Vagina (tissue), 2 donors: ENCODE data around the gene SERPINB5. TPM values are rescaled to one million over a fixed set of nuclear protein-coding genes. Genes with fewer than 3 reads are reported as not detected.

ENCODE experiments used
- DNase-seq, 2 donors: peaks; one replicate each; pipeline ENCODE4 v3.0.0-alpha.2; 2017; ENCODE audit errors: extremely low spot score in 2 of 2
- H3K27ac ChIP-seq: fragments of 200-600 bp; sonication (generic); one replicate; pipeline ENCODE4 v1.5.1; 2019
- H3K27me3 ChIP-seq: fragments of 200-600 bp; sonication (generic); one replicate; pipeline ENCODE4 v1.5.1; 2019
- H3K36me3 ChIP-seq, 2 donors: fragments of 200-600 bp; sonication (generic); one replicate each; pipeline ENCODE4 v1.5.1; 2017 to 2019
- H3K4me1 ChIP-seq: fragments of 200-600 bp; sonication (generic); one replicate; pipeline ENCODE4 v1.5.1; 2019
- H3K4me3 ChIP-seq, 2 donors: fragments of 200-600 bp; sonication (generic); 1 replicate in 1 of 2; 2 replicates in 1 of 2; pipeline ENCODE4 v1.5.1; 2016 to 2019
- H3K9me3 ChIP-seq: fragments of 200-600 bp; sonication (generic); one replicate; pipeline ENCODE4 v1.5.1; 2019
- CTCF ChIP-seq, 3 experiments: fragments of 450-650 bp in 2 of 3; fragments of 200-600 bp in 1 of 3; sonication (generic) in 1 of 3; IDR thresholded peaks; one replicate each; pipeline ENCODE4 v1.5.1; 2017 to 2019; ENCODE audit warnings: antibody characterized with exemption in 3 of 3, mild to moderate bottlenecking in 2 of 3, moderate library complexity in 2 of 3
- POLR2A ChIP-seq, 2 donors: fragments of 450-650 bp; IDR thresholded peaks; one replicate each; pipeline ENCODE4 v1.6.1; 2017; ENCODE audit warnings: antibody characterized with exemption in 2 of 2, mild to moderate bottlenecking in 2 of 2, moderate library complexity in 2 of 2
- POLR2AphosphoS5 ChIP-seq, 2 donors: sonication (generic); formaldehyde crosslinking; IDR thresholded peaks; one replicate each; pipeline ENCODE4 v1.9.0; 2017; ENCODE audit warnings: antibody characterized with exemption in 2 of 2, mild to moderate bottlenecking in 2 of 2, low read depth in 1 of 2; ENCODE audit not compliant: insufficient read depth in 1 of 2
- intact Hi-C: fragments of 100-400 bp; cut with DNase I; formaldehyde crosslinking; loops from one replicate; pipeline ENCODE4 v1.15.1; 2023
- total RNA-seq: library from RNA; depleted of rRNA; stranded (reverse); fragments of >200 nt; gene quantifications from one replicate; pipeline ENCODE4 v1.2.3, GENCODE V29; 2016

The SERPINB5 gene
- total RNA-seq, 1 donor from 2014 or later, result 141 TPM

- no peaks in the 10 kb centered on the region for H3K36me3 ChIP-seq
- no peak for DNase-seq
- intact Hi-C loops, result no loop called here
- no peak for TF ChIP-seq POLR2A (IDR thresholded peaks at IDR 0.05)
- no peak for TF ChIP-seq POLR2AphosphoS5 (IDR thresholded peaks at IDR 0.05; ENCODE audit: insufficient read depth in 1 of 2, low read depth in 1 of 2)
- TF ChIP-seq CTCF (IDR thresholded peaks at IDR 0.05), result no peak
- H3K27ac ChIP-seq, result peak overlapping the region; percentile 51
- peak overlapping the region; percentile 10 to 42 for H3K4me3 ChIP-seq
- no peaks in the 10 kb centered on the region for H3K9me3 ChIP-seq
- H3K4me1 ChIP-seq, result no peaks in the 10 kb centered on the region
- no peaks in the 10 kb centered on the region for H3K27me3 ChIP-seq
Measured at GRCh38 chr18:63477200-63477599, 442 bp downstream of the SERPINB5 start.

GRCh38 chr18:63477968-63478367, 1.2 kb downstream of the SERPINB5 start:
- Histone ChIP-seq H3K27ac (peak overlapping the region; percentile 51), H3K4me3 (peak overlapping the region in 1 of 2 donors; percentile 42), H3K36me3 (no peaks in the 10 kb centered on the region), H3K4me1 (no peaks in the 10 kb centered on the region), H3K9me3 (no peaks in the 10 kb centered on the region), H3K27me3 (no peaks in the 10 kb centered on the region)
- intact Hi-C loops, result no loop called here
- no peak for TF ChIP-seq POLR2AphosphoS5 (IDR thresholded peaks at IDR 0.05; ENCODE audit: insufficient read depth in 1 of 2, low read depth in 1 of 2)
- TF ChIP-seq CTCF (IDR thresholded peaks at IDR 0.05), result no peak
- no peak for TF ChIP-seq POLR2A (IDR thresholded peaks at IDR 0.05)
- no peak for DNase-seq

- DNase-seq, result no peak
- no peak overlapping the region for H3K4me3 ChIP-seq
- no peak for TF ChIP-seq POLR2AphosphoS5 (IDR thresholded peaks at IDR 0.05; ENCODE audit: insufficient read depth in 1 of 2, low read depth in 1 of 2)
- TF ChIP-seq CTCF (IDR thresholded peaks at IDR 0.05), result no peak
- TF ChIP-seq POLR2A (IDR thresholded peaks at IDR 0.05), result no peak
- no peaks in the 10 kb centered on the region for H3K36me3 ChIP-seq
- H3K27ac ChIP-seq, result no peak overlapping the region
- no peaks in the 10 kb centered on the region for H3K27me3 ChIP-seq
- intact Hi-C loops, result no loop called here
- H3K9me3 ChIP-seq, result no peaks in the 10 kb centered on the region
- H3K4me1 ChIP-seq, result no peaks in the 10 kb centered on the region
Measured at GRCh38 chr18:63479826-63480225, 3.1 kb downstream of the SERPINB5 start.

GRCh38 chr18:63480476-63480875, 3.7 kb downstream of the SERPINB5 start:
- Histone ChIP-seq H3K4me1 (no peaks in the 10 kb centered on the region), H3K9me3 (no peaks in the 10 kb centered on the region), H3K36me3 (no peaks in the 10 kb centered on the region), H3K27me3 (no peaks in the 10 kb centered on the region), H3K27ac (no peak overlapping the region), H3K4me3 (no peak overlapping the region)
- DNase-seq, result no peak
- intact Hi-C loops, result no loop called here
- no peak for TF ChIP-seq POLR2A (IDR thresholded peaks at IDR 0.05)
- TF ChIP-seq CTCF (IDR thresholded peaks at IDR 0.05), result no peak
- no peak for TF ChIP-seq POLR2AphosphoS5 (IDR thresholded peaks at IDR 0.05; ENCODE audit: insufficient read depth in 1 of 2, low read depth in 1 of 2)

- no peaks in the 10 kb centered on the region for H3K36me3 ChIP-seq
- H3K4me3 ChIP-seq, result no peak overlapping the region
- TF ChIP-seq POLR2AphosphoS5 (IDR thresholded peaks at IDR 0.05; ENCODE audit: insufficient read depth in 1 of 2, low read depth in 1 of 2), result no peak
- TF ChIP-seq CTCF (IDR thresholded peaks at IDR 0.05), result no peak
- TF ChIP-seq POLR2A (IDR thresholded peaks at IDR 0.05), result no peak
- H3K27me3 ChIP-seq, result no peaks in the 10 kb centered on the region
- H3K9me3 ChIP-seq, result no peaks in the 10 kb centered on the region
- H3K4me1 ChIP-seq, result no peaks in the 10 kb centered on the region
- no peak overlapping the region for H3K27ac ChIP-seq
- intact Hi-C loops, result no loop called here
- DNase-seq, result no peak
Measured at GRCh38 chr18:63480915-63481314, 4.2 kb downstream of the SERPINB5 start.
